ENCODE data around the gene BOK. TPM values are rescaled to one million over a fixed set of nuclear protein-coding genes. Genes with fewer than 3 reads are reported as not detected.

Gene BOK
- total RNA-seq, 1 experiment from 2014 or later = 33.9 TPM

- H3K4ac ChIP-seq (ENCODE audit: low read depth, low read length) = no peak overlapping the region
- Mint-ChIP-seq H3K4me1 (peaks cover 14 to 18% of the 10 kb centered on the region in 2 experiments), H3K9me3 (no peaks in the 10 kb centered on the region; a peak in 2 of 5 replicates), H3K36me3 (ENCODE audit: insufficient read depth in 1 of 3, low read depth in 3 of 3) (peaks cover 0 to 6% (median 6%) of the 10 kb centered on the region in 3 experiments; a peak in 5 of 7 replicates), H3K27ac (no peak overlapping the region), H3K4me3 (no peak overlapping the region; a peak in 1 of 5 replicates), H3K27me3 (ENCODE audit: low read depth) (peaks cover 14% of the 10 kb centered on the region)
- no peak overlapping the region for H2AK5ac ChIP-seq (ENCODE audit: insufficient read length, low read length)
- H3T11ph ChIP-seq (ENCODE audit: low read length) = no peak overlapping the region
- no CpG with 5 or more reads among the region's 6 CpGs for WGBS (ENCODE audit: extremely low coverage, insufficient read length, low lambda C conversion rate)
- no peak overlapping the region for H3K4me2 ChIP-seq (ENCODE audit: insufficient read depth, insufficient read length, low read length)
- H3K4me1 ChIP-seq (ENCODE audit: insufficient read depth, low read length) = peaks cover 2% of the 10 kb centered on the region; the same call in 1 of the 2 replicates
- H2BK20ac ChIP-seq (ENCODE audit: low read depth, low read length, poor library complexity, severe bottlenecking) = no peak overlapping the region
- no peaks in the 10 kb centered on the region for H3K9me3 ChIP-seq (ENCODE audit: control insufficient read depth, low read depth, low read length)
- TF ChIP-seq CTCF (conservative IDR thresholded peaks at IDR 0.05) = no peak
- no peak overlapping the region for H3K18ac ChIP-seq (ENCODE audit: insufficient read length, low read depth, low read length)
- no peak overlapping the region for H2BK12ac ChIP-seq (ENCODE audit: insufficient read length, low read depth, low read length)
- no peaks in the 10 kb centered on the region for H3K27me3 ChIP-seq (ENCODE audit: insufficient read depth, low read length)
- no peak overlapping the region for H4K8ac ChIP-seq (replicated peaks; ENCODE audit: insufficient read length, low read depth, low read length)
- H3K79me1 ChIP-seq (ENCODE audit: insufficient read depth, low read depth, low read length, poor library complexity, severe bottlenecking) = peaks cover 4% of the 10 kb centered on the region
- H3K27ac ChIP-seq (ENCODE audit: insufficient read length, low read depth, low read length) = no peak overlapping the region
- no peak overlapping the region for H3K56ac ChIP-seq (ENCODE audit: insufficient read length, low read depth, low read length)
- H3K14ac ChIP-seq (ENCODE audit: insufficient read depth, low read length) = no peak overlapping the region
- H3K23me2 ChIP-seq (ENCODE audit: insufficient read length, low read depth, low read length, poor library complexity, severe bottlenecking) = peaks cover 17% of the 10 kb centered on the region
- no peak overlapping the region for H4K5ac ChIP-seq (ENCODE audit: insufficient read length, low read depth, low read length)
- no peak for DNase-seq
- no peak overlapping the region for H2BK5ac ChIP-seq (ENCODE audit: insufficient read length, low read length)
- no peak overlapping the region for H2AFZ ChIP-seq (ENCODE audit: low read length)
- peaks cover 6% of the 10 kb centered on the region; the same call in 1 of the 2 replicates for H3K79me2 ChIP-seq (ENCODE audit: insufficient read depth, low read length)
- no peak overlapping the region for H3K9ac ChIP-seq (ENCODE audit: extremely low read depth, insufficient read length, low read length)
- no peak overlapping the region for H2BK15ac ChIP-seq (ENCODE audit: low read depth, low read length)
- H4K20me1 ChIP-seq (ENCODE audit: control insufficient read depth, insufficient read depth, insufficient read length) = no peaks in the 10 kb centered on the region
- H3K23ac ChIP-seq (ENCODE audit: insufficient read length, low read depth, low read length) = no peak overlapping the region
- no peak overlapping the region for H4K91ac ChIP-seq (ENCODE audit: insufficient read length, low read depth, low read length)
- H2BK120ac ChIP-seq (ENCODE audit: low read depth, low read length, poor library complexity, severe bottlenecking) = no peak overlapping the region
Measured at GRCh38 chr2:241511091-241511741, 47.3 kb upstream of the BOK start.
